HG02885 (cell line): Measurements from ENCODE around the gene CPT1A.

Experiments used
- ATAC-seq: cut with Tn5 transposase; IDR thresholded peaks from one replicate; pipeline ENCODE4 v1.9.1; 2021; ENCODE audit warnings: mild to moderate bottlenecking; ENCODE audit not compliant: unreplicated experiment, poor library complexity

The CPT1A gene

DNA sequence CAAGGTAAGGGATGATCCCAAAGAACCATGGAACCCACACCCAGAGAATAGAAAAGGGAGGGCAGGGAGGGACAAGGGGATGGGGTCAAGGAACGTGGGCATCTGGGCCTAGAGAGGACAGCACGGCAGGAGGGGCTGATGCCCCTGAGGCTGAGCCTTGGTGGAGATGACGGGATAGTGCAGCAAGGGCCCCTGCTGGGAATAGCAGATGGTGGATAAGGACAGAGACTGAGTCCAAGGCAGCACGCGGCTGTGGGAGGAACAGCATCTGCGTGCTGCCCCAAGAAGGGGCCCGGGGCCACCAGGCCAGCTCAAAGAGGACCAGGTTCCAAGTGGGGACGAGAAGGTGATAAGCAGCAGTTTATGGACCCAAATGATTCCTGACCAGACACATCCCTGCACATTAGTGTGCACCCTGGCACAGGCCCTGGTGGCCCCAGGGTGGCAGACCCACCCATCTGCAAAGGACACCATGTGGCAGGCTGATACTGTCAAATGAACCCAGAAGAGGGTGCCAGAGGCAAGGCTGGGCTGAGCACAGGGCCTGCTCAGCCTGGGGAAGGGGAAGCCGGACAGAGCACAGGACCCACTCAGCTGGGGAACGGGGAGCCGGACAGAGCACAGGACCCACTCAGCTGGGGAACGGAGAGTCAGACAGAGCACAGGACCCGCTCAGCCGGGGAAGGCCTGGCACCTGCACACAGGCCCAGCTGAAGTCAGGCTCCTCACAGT, 77.6 kb downstream of the CPT1A start:
- no peak for ATAC-seq

DNA sequence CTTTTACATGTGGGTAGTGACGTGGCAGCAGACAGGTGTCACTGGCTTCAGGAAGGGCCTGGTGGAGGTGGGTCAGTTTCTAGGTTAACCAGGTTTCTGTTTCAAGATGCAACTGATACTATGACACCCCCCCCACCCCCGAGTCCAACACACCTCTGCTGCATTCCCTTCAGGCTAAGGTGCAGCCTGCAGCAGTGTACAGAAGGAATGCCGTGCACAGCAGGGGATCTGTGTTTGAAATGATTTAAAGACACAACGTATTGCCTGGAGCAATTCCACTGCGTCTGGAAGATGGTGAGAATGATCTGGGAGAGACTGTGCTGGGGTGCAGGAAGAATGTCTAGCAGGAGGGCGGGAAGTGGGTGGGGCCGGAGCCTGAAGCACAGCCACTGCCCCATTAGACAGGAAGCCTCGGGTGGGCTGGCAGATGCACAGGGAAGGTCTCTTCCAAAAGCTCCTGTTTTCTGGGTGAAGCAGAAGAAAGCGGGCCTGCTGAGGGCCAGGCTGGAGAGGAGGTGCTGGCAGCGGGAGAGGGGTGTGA, 78.5 kb downstream of the CPT1A start:
- no peak for ATAC-seq

DNA sequence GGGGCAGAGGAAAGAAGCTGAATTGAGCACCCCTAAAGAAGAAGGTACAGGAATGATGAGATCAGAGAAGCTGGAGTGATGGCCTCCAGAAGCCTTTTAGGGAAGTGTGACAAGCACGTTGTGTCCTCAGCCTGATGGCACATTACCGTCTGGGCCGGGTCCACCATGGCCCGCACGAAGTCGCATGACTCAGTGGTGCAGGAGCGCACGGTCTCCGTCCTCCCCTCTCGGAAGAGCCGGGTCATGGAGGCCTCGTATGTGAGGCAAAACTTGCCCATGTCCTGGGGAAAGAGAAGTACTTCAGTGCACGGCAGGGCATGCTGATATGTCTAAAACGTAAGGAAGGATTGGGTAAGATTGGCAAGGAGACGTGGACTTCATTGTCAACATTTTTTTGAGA, 79.2 kb downstream of the CPT1A start:
- ATAC-seq = no peak

DNA sequence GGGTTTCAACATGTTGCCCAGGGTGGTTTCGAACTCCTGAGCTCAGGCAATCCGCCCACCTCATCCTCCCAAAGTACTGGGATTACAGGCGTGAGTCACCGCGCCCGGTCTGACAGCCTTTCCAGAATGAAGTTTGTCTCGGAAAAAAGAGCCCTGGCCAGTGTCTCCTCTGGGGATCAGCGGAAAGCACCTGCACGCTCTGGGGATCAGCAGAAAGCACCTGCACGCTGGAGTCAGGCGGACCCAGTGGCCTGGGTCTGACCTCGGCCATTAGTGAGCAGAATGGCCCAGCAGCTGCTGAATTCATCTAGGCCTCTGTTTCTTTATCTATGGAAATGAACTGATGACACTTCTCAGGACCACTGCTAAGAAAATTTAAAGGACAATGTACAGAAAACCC, 79.9 kb downstream of the CPT1A start:
- ATAC-seq = no peak

DNA sequence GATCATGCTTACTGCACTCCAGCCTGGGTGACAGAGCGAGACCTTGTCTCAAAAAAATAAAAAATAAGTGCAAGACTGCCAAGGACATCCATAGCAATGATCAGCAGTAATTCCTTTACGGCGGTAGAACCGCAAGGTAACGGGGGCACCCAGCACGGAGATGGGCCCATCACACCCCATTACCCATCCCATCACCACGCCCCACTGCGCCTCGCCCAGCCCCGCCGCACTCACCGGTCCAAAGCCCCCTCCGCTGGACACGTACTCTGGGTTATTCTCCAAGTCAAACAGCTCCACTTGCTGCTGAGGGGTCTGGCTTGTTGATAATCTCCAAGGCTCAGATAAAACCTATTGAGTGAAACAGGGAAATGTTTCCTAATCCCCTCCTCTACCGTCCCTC, 81.7 kb downstream of the CPT1A start:
- no peak for ATAC-seq

DNA sequence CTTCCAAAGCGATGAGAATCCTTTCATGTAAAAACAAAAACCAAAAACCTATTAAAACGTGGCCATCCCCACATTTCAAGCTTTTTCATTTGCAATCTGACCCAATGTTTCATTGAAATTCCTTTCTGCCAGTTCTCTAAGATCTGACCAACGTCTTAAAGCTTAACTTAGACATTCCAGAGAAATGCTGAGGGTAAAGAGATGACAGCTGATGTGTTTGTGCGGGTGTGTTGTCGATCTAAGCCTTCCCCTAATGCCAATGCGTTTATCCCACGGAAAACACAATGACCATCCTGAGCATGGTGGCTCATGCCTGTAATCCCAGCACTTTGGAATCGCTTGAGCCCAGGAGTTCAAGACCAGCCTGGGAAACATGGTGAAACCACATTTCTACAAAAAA, 84.0 kb downstream of the CPT1A start:
- ATAC-seq = no peak

DNA sequence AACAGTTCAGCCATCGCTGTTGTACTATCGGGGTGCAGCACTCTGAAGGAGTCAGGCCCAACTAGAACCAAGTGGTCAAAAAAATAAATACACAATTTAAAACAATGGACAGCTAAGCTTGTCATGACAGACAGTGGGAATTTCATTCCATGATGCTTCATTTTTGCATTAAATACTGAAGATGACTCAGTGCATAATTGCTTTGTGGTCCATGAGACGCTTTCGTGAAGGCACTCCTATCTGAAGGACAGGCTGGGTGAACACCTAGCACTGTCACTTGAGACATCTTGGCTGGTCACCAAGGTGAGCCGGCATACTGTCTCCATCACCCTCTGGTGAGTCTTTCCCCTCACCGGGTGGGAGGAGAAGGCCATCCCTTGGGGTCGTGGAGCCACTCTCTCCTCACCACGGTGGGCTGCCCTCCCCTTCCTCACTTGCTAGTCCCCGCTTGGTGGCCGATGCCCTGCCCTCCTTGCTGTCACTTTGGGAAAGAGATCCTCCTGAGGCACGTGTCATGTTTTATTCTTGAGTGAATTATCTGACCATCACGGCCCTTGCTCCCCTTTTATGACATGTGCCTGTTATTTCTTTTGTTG, 85.4 kb downstream of the CPT1A start:
- ATAC-seq = no peak

DNA sequence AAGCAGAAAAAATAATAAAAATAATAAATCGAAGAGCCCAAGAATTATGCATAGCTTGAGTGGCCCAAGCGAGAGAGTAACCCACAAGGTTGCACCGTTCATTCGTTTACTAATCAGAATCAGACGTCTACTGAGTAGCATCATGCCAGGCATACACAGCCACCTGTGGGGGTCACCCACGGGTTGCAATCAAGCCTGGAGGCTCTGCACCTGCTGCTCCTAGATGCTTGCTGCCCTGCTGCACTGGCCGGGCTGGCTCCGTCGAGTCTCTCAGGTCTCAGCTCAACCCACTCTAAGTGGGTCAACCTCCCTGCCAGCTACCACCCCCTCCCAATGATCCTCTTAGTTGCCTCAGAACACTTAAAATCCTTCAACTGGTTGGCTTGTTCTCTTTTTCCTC, 88.4 kb downstream of the CPT1A start:
- ATAC-seq = no peak

DNA sequence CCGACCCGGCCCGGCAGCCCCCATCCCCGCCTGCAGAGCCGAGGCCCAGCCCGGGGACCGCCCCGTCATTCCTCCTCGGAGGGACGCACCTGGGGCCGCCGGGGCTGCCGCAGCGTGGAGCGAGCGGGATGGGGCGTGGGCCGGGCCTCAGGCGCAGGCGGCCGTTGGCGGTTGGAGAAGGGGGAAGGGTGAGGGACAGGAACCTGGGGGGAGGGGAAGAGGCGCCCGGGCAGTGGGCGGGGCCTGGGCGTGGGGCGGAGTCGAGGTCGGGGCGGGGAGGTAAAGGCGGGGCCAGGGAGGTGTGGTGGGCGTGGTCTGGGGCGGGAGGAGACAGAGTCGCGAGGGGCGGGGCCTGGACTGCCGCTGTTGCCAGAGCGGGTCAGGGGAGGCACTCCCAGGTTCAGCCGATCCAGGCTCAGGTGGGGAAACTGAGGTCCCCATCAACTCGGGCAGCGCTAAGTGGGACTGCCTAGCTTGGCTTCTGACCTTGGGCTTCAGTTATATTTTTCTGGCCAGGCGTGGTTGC, 90.3 kb downstream of the CPT1A start, which contains the start of gene TESMIN:
Gene TESMIN, minus strand, starts transcription at position 190 of the 526 bp plus-strand sequence. CDS start 860 bp downstream, outside the sequence.
- no peak for ATAC-seq

DNA sequence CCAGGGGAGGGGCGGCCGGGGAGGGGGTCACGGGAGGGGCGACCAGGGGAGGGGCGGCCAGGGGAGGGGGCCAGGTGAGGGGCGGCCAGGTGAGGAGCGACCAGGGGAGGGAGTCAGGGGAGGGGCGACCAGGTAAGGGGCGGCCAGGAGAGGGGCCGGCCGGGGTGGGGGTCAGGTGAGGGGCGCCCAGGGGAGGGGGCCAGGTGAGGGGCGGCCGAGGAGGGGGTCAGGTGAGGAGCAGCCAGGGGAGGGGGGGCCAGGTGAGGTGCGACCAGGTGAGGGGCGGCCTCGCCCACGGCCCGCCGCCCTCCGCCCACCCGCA, 90.8 kb downstream of the CPT1A start:
- ATAC-seq = no peak

DNA sequence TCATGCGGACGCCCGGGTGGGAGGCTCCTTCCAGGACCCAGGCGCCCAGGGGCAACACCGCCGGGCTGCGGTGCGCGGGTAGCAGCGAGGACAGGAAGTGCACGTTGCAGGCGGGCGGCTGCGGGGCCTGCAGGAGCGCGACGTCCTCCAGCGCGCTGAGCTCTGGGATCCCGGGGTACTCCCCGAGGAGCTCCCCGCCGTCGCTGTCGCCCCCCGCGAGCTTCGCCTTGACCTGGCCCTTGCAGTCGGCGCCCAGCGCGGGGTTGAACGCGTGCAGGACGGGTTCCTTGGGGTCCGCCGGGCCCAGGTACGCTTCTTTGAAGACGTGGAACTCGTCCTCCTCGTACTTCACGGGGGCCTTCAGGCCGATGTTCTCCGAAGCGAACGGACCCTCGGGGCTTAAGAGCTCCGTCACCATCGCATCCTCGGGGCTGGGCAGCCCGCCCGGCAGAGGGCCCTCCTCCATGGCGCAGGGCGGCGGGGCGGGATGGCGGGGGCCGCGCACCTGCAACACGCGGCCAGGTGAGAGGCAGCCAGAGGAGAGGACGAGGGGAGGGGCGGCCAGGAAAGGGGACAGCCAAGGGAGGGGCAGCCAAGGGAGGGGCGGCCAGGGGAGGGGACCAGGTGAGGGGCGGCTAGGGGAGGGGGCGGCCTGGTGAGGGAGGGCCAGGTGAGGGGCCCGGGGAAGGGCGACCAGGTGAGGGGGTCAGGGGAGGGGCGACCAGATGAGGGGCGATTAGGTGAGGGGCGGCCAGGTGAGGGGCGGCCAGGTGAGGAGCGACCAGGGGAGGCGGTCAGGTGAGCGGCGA, 91.3 kb downstream of the CPT1A start:
- ATAC-seq = no peak

DNA sequence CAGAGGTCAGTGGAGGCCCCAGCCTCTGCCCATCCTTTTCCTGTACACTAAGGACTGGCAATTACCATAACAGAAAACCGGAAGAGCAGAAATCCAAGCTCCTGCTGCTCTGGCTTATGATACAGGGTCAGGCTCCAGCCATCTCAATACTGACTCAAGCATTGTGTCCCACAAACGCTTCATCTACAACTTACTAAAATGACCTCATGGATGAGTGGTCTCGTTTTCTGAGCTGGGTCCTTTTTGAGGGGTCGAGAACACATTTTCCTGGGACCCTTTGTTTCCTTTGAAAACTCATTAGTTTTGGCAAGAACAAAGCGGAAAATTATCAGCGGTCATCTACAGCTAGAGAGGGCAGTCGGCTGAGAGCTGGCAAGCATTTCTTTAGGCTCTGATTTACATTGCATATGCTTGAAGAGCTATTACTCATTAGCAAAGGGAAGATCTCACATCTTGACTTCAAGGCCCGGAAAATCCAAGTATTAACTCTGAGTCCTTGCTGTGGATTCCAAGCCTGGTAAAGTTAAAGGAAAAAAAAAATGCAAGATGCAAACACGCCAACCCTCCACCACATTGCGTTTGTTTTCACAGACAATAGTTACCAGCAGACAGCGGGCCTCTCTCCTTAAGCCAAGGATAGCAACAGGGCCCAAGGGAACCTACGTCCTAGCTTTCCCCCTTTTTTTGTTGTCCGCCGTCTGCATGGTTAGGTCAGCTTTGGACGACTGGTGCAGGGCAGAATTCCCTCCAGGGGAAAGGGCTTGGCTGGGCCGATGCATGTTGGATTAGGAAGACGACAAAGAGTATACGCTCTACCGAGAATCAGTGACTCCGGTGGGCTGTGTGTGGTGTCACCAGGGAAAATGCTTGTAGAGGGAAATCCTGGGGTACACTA, 92.2 kb downstream of the CPT1A start:
- ATAC-seq = no peak

DNA sequence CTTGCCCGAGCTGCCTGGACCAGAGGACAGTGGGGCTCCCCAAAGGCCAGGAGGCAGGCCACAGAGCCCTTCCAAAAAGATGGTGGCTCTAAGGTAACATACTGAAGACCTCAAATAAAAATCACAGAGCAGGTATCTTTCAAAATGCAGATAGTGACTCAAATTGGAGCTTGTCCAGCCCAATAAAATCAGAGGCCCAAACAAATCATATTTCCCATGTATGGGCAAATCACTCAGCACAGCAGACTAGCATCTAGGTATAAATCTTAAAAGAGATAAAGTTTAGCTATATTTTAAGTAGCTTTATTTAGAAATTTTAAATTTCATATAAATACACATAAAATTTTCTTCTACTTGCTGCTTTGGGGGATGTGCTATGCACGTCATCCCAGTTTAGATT, 93.7 kb downstream of the CPT1A start:
- ATAC-seq = no peak

DNA sequence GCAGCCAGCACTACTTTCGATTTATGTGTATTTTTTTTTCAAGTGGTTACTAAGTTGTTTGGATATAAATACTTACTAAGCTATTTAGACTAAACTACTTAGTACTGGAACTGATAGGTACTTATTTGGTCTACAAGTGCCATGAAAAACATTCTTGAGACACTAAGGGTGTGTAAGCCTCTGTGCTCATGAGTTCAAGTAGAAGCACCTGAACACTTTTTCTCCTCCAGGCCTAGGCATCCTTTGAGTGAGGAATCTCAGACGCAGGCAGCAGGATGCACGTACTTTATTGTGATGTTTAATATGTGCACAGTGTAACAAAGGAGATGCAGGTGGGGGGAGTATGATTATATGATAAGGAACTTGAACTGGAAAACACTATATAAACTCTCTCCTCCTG, 98.2 kb downstream of the CPT1A start:
- no peak for ATAC-seq

DNA sequence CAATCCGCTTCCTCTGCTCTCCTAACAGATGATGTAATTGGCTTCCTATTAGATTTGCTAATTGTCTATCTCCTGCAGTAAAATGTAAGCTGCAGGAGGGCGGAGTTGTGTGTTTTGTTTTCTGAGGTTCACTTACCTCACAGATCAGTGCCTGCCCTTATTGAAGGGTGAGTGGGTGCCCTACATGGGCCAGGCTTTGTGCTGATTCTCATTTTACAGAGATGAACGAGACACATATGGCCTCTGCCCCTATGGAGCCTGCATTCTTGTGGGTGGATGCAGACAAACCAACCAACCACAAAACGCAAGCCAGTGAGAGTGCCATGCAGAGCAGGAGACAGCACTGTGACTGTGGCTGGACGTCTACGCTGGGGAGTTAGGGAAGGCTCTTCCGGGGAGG, 100.3 kb downstream of the CPT1A start:
- no peak for ATAC-seq

DNA sequence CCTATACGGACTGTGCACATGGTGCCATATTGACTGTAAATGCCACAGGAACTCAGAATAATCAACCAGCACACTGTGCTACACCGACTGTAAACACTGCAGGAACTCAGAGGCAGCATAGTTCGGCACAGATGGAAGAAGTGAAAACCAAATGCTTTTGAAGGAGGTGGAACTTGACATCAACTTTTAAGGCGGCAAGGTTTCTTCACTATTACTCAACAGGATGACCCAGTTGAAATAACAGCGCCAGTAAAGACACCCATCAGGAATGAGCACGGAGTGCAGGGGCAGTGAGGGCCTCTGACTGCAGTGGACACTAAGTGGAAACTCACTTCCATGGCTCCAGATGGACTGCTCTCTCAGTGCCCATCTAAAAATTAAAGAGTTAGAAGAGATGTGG, 106.1 kb downstream of the CPT1A start:
- ATAC-seq = no peak

DNA sequence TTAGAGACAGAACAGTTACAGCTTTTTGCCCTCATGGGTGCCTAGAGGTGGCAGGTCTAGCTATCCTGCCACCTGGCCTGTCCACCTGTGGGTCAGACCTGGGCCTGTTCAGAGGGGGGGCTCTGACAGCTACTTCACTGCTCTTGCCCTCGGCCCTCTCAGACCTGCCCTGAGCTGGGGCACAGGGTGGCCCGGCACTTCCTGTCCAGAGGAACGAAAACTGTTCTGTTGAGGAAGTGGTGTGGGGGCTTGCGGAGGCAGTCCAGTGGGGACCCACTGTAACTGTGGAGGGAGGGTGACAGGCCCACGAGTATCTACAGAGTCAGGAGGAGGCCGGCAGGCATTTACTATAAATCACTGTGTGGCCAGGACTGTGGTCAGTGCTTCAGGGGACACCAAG, 106.6 kb downstream of the CPT1A start:
- no peak for ATAC-seq

DNA sequence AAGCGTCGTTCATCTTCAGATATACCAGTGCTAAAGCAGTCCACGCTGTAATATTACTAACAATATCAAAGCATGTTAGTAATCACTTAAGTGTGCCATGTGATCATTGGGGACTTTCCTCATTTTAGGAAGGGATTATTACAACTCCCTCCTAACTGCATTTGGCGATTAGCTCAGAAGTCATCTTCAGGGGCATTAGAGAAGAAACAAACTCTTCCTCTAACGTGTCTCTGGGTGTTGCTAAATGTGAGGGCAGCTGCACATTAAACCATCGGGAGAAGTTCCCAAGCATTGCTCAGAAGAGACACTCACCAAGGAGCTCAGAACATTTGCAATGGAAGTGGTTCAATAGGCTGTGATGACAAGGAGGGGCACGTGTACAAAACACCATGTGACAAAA, 107.6 kb downstream of the CPT1A start:
- no peak for ATAC-seq

DNA sequence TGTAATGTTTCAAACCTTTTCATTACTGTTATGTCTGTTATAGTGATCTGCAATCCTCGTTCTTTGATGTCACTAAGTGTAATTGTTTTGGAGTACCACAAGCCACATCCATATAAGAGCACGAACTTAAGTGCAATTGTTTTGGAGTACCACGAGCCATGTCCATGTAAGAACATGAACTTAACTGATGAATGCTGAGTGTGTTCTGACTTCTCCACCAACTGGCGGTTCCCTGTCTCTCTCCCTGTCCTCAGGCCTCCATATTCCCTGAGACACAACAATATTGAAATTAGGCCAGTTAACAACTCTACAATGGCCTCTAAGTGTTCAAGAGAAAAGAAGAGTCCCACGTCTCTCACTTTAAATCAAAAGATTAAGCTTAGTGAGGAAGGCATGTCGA, 113.9 kb downstream of the CPT1A start:
- no peak for ATAC-seq

DNA sequence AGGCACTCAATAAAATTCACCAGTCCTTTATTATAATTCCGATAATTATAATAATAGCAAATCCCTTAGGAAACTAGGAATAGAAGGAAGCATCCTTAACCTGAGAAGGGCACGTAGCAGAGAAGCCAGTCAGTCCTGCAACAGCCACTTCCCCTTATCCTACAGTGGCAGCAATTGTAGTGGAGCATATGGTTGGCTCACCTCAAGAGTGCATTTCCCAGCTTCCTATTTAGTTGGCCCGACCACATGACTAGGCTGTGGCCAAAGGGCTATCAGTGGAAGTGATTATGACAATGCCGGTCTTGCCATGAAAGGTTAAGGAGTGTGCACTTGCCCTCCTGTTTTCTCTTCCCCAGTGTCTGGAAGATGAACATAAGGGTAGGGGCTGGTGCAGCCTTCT, 117.4 kb downstream of the CPT1A start:
- ATAC-seq = no peak
